ENCODE data around the gene RTN1. TPM values are rescaled to one million over a fixed set of nuclear protein-coding genes. Genes with fewer than 3 reads are reported as not detected.

The RTN1 gene
- total and polyA plus RNA-seq, 10 donors, result 4.1 to 65.4 (median 40.1) TPM

- Histone ChIP-seq H3K4me1 (peaks cover 0 to 15% (median 0%) of the 10 kb centered on the region in 6 donors), H3K27ac (no peak overlapping the region), H3K36me3 (no peaks in the 10 kb centered on the region), H3K27me3 (replicated peaks in 1 of 7) (no peaks in the 10 kb centered on the region), H3K9me3 (peaks cover 0 to 9% (median 7%) of the 10 kb centered on the region in 8 donors), H3K4me3 (no peak overlapping the region)
- no peak for DNase-seq
- WGBS, 5 donors, result 71 to 89% (median 81%) methylated on average over 2 of the region's 2 CpGs
- intact Hi-C loops (cut with DNase I; ENCODE audit: low total_unique reads), result no loop called here
- no peak for TF ChIP-seq POLR2AphosphoS5 (IDR thresholded peaks at IDR 0.05)
- TF ChIP-seq CTCF (IDR thresholded peaks at IDR 0.05 in 8 of 11, conservative IDR thresholded peaks at IDR 0.05 in 3 of 11), result no peak
- no peak for TF ChIP-seq POLR2A (IDR thresholded peaks at IDR 0.05)
Measured at GRCh38 chr14:59850458-59850857, 20.1 kb downstream of the RTN1 start.

- WGBS, 5 donors, result 25 to 48% (median 43%) methylated on average over 1 of the region's 1 CpG
- Histone ChIP-seq H3K27me3 (replicated peaks in 1 of 7) (no peaks in the 10 kb centered on the region), H3K4me1 (peaks cover 0 to 15% (median 0%) of the 10 kb centered on the region in 6 donors), H3K4me3 (no peak overlapping the region), H3K36me3 (no peaks in the 10 kb centered on the region), H3K27ac (peak overlapping the region in 3 of 8 donors; percentile 0 to 37 (median 7)), H3K9me3 (peaks cover 0 to 1% (median 0%) of the 10 kb centered on the region in 8 donors)
- no peak for DNase-seq
- intact Hi-C loops (cut with DNase I; ENCODE audit: low total_unique reads), result no loop called here
- no peak for TF ChIP-seq POLR2AphosphoS5 (IDR thresholded peaks at IDR 0.05)
- no peak for TF ChIP-seq CTCF (IDR thresholded peaks at IDR 0.05 in 8 of 11, conservative IDR thresholded peaks at IDR 0.05 in 3 of 11)
- TF ChIP-seq POLR2A (IDR thresholded peaks at IDR 0.05), result no peak
Measured at GRCh38 chr14:59849411-59850130, 21.0 kb downstream of the RTN1 start.

- no peak for DNase-seq
- H3K4me1 ChIP-seq, result peaks cover 0 to 15% (median 0%) of the 10 kb centered on the region in 6 donors
- H3K27me3 ChIP-seq (replicated peaks in 1 of 7), result no peaks in the 10 kb centered on the region
- WGBS, 5 donors, result 84 to 98% (median 89%) methylated on average over 3 of the region's 3 CpGs
- no peaks in the 10 kb centered on the region for H3K36me3 ChIP-seq
- no peak for TF ChIP-seq POLR2A (IDR thresholded peaks at IDR 0.05)
- no peak for TF ChIP-seq POLR2AphosphoS5 (IDR thresholded peaks at IDR 0.05)
- no peak for TF ChIP-seq CTCF (IDR thresholded peaks at IDR 0.05 in 8 of 11, conservative IDR thresholded peaks at IDR 0.05 in 3 of 11)
- H3K9me3 ChIP-seq, result no peaks in the 10 kb centered on the region
- H3K4me3 ChIP-seq, result no peak overlapping the region
- H3K27ac ChIP-seq, result no peak overlapping the region
- intact Hi-C loops (cut with DNase I; ENCODE audit: low total_unique reads), result no loop called here
Measured at GRCh38 chr14:59848671-59849070, 21.9 kb downstream of the RTN1 start.

- no peak for TF ChIP-seq CTCF (IDR thresholded peaks at IDR 0.05 in 8 of 11, conservative IDR thresholded peaks at IDR 0.05 in 3 of 11)
- H3K27ac ChIP-seq, result no peak overlapping the region
- DNase-seq, result no peak
- 6 to 30% (median 19%) methylated on average over 3 of the region's 3 CpGs for WGBS, 5 donors
- no peak overlapping the region for H3K4me3 ChIP-seq
- H3K36me3 ChIP-seq, result no peaks in the 10 kb centered on the region
- H3K9me3 ChIP-seq, result no peaks in the 10 kb centered on the region
- H3K27me3 ChIP-seq (replicated peaks in 1 of 7), result no peaks in the 10 kb centered on the region
- intact Hi-C loops (cut with DNase I; ENCODE audit: low total_unique reads), result no loop called here
- H3K4me1 ChIP-seq, result peaks cover 0 to 15% (median 0%) of the 10 kb centered on the region in 6 donors
Measured at GRCh38 chr14:59847711-59848110, 22.9 kb downstream of the RTN1 start.

Measured in spleen (tissue), 11 donors.